OCI-LY1 (cell line): ENCODE measurements around the gene CYTH2.

Experiments
- EZH2 ChIP-seq: fragments of 200-600 bp; sonication (generic), shearing (Covaris generic); IDR thresholded peaks from 2 replicates; pipeline ENCODE4 v1.8.0; 2017; ENCODE audit warnings: borderline replicate concordance, mixed run types, mild to moderate bottlenecking, antibody characterized with exemption, low read length, moderate library complexity, mixed read lengths
- TF ChIP-seq, protein P1 (sequence below): fragments of 200-600 bp; sonication (generic), shearing (Covaris generic); IDR thresholded peaks from 2 replicates; pipeline ENCODE4 v1.5.1; 2017; ENCODE audit warnings: mild to moderate bottlenecking, antibody characterized with exemption, low read length, moderate library complexity, mixed read lengths

DNA sequence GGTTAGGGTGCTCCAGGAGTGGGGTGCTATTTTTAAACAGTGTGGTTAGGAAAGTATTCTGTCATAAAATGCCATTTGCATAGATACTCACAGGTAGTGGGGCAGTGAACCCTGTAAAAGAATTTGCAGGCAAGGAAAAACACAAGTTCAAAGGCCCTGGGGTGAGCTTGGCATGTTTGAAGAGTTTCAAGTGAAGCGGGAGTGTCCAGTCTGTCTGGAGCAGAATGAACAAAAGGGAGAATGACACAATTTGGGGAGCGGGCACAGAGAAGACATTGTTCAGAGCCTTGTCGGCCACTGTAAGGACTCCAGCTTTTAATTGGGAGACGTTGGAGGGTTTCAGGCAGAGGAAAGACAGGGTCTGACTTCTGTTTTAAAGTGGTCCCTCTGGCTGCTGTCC is 20.6 kb upstream of the CYTH2 start:
- no peak for TF ChIP-seq EZH2
- TF ChIP-seq, protein P1, sequence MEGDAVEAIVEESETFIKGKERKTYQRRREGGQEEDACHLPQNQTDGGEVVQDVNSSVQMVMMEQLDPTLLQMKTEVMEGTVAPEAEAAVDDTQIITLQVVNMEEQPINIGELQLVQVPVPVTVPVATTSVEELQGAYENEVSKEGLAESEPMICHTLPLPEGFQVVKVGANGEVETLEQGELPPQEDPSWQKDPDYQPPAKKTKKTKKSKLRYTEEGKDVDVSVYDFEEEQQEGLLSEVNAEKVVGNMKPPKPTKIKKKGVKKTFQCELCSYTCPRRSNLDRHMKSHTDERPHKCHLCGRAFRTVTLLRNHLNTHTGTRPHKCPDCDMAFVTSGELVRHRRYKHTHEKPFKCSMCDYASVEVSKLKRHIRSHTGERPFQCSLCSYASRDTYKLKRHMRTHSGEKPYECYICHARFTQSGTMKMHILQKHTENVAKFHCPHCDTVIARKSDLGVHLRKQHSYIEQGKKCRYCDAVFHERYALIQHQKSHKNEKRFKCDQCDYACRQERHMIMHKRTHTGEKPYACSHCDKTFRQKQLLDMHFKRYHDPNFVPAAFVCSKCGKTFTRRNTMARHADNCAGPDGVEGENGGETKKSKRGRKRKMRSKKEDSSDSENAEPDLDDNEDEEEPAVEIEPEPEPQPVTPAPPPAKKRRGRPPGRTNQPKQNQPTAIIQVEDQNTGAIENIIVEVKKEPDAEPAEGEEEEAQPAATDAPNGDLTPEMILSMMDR: no peak
